Activated CD4-positive, alpha-beta T cell treated with anti-CD3 and anti-CD28 coated beads for 36 hours (primary cell): Measurements from ENCODE around the gene FKBP5. TPM values are rescaled to one million over a fixed set of nuclear protein-coding genes. Genes with fewer than 3 reads are reported as not detected.
"Not testable (repeated sequence)": the region's sequence is repeated elsewhere in the genome, so short reads cannot be mapped to it uniquely, and the experiment has no call there.

Experiments used
- ATAC-seq: fragments of 200-7000 bp; cut with Tn5 transposase; one replicate; pipeline ENCODE4 v1.10.0; 2021; ENCODE audit warnings: mild to moderate bottlenecking, moderate library complexity
- CTCF ChIA-PET: fragments of 350-600 bp; sonication (Branson Sonifier 250); formaldehyde crosslinking; loops from one replicate; lab custom pipeline; 2021; ENCODE audit warnings: antibody characterized with exemption; lab: Charles Lee
- POLR2A ChIA-PET: fragments of 350-600 bp; sonication (Branson Sonifier 250); formaldehyde crosslinking; loops from one replicate; lab custom pipeline; 2021; ENCODE audit warnings: antibody characterized with exemption, inconsistent platforms; lab: Charles Lee
- DNase-seq: peaks from one replicate; pipeline ENCODE4 v3.0.0-alpha.2; 2020
- H3K27ac Mint-ChIP-seq: one replicate; pipeline ENCODE4 v1.8.0; 2021; ENCODE audit warnings: mixed read lengths
- H3K27me3 Mint-ChIP-seq: one replicate; pipeline ENCODE4 v1.8.0; 2021; ENCODE audit warnings: mixed read lengths
- H3K36me3 Mint-ChIP-seq: one replicate; pipeline ENCODE4 v1.8.0; 2021; ENCODE audit warnings: low read depth, mixed read lengths
- H3K4me1 Mint-ChIP-seq: one replicate; pipeline ENCODE4 v1.8.0; 2021; ENCODE audit warnings: mixed read lengths
- H3K4me3 Mint-ChIP-seq: one replicate; pipeline ENCODE4 v1.8.0; 2021; ENCODE audit warnings: mild to moderate bottlenecking, moderate library complexity, mixed read lengths
- H3K9me3 Mint-ChIP-seq: one replicate; pipeline ENCODE4 v1.8.0; 2021; ENCODE audit warnings: low read depth, mixed read lengths
- intact Hi-C, 2 experiments: fragments of 100-400 bp; cut with DNase I in 1 of 2; cut with micrococcal nuclease in 1 of 2; formaldehyde crosslinking; loops; one replicate each; pipeline versions ENCODE4 v1.14.2 to v1.15.1; 2022 to 2024; cut with DNase I, micrococcal nuclease
- total RNA-seq, 2 experiments: library from RNA; stranded (reverse); gene quantifications; one replicate each; pipeline ENCODE4 v1.2.3, GENCODE V29; 2021

FKBP5 gene
- total RNA-seq, 2 experiments from 2014 or later: 140 to 141 TPM

- H3K4me3 Mint-ChIP-seq: no peak overlapping the region
- H3K36me3 Mint-ChIP-seq: peaks cover 37% of the 10 kb centered on the region
- POLR2A ChIA-PET: no interaction called here
- DNase-seq: no peak
- intact Hi-C loops: loop anchor here (5.0 kb wide), 3 partner anchors 64 to 129 kb away; no protein-coding TSS in a partner anchor
- H3K27me3 Mint-ChIP-seq: no peaks in the 10 kb centered on the region
- CTCF ChIA-PET: interaction anchor here (0.6 to 5.3 kb wide), 16 partner anchors 9 to 133 kb away, joined by 3 to 49 read pairs (median 4); partner anchors contain the start of gene ARMC12
- H3K9me3 Mint-ChIP-seq: no peaks in the 10 kb centered on the region
- H3K4me1 Mint-ChIP-seq: peaks cover 67% of the 10 kb centered on the region
- peak overlapping the region; percentile 80 for H3K27ac Mint-ChIP-seq
- ATAC-seq: no peak
These were observed 85.2 kb downstream of the FKBP5 start for GRCh38 chr6:35603326-35604202.

- H3K27me3 Mint-ChIP-seq: no peaks in the 10 kb centered on the region
- CTCF ChIA-PET: interaction anchor here (0.6 to 5.3 kb wide), 27 partner anchors 7 to 138 kb away, joined by 3 to 49 read pairs (median 4); partner anchors contain the start of gene ARMC12
- peak overlapping the region; percentile 80 for H3K27ac Mint-ChIP-seq
- peaks cover 71% of the 10 kb centered on the region for H3K4me1 Mint-ChIP-seq
- H3K36me3 Mint-ChIP-seq: peaks cover 35% of the 10 kb centered on the region
- peak overlapping the region; percentile 47 for H3K4me3 Mint-ChIP-seq
- ATAC-seq: no peak
- intact Hi-C loops: loop anchor here (5.0 kb wide), 3 partner anchors 65 to 130 kb away; no protein-coding TSS in a partner anchor
- H3K9me3 Mint-ChIP-seq: no peaks in the 10 kb centered on the region
- POLR2A ChIA-PET: interaction anchor here (0.9 to 1.9 kb wide), 5 partner anchors 15 to 131 kb away, joined by 3 to 7 read pairs (median 5); no protein-coding TSS in a partner anchor
- no peak for DNase-seq
These were observed 86.4 kb downstream of the FKBP5 start for GRCh38 chr6:35602133-35602946.

GRCh38 chr6:35601331-35602132 lies 87.2 kb downstream of the FKBP5 start:
- H3K9me3 Mint-ChIP-seq: no peaks in the 10 kb centered on the region
- ChIA-PET CTCF (interaction anchor here (0.6 to 5.3 kb wide), 22 partner anchors 9 to 281 kb away, joined by 3 to 49 read pairs (median 4); partner anchors contain the start of gene ARMC12), POLR2A (interaction anchor here (0.6 to 1.9 kb wide), 6 partner anchors 10 to 109 kb away, joined by 3 to 7 read pairs (median 4); no protein-coding TSS in a partner anchor)
- H3K36me3 Mint-ChIP-seq: peaks cover 40% of the 10 kb centered on the region
- DNase-seq (peak; percentile 68), ATAC-seq (peak; percentile 80)
- no peaks in the 10 kb centered on the region for H3K27me3 Mint-ChIP-seq
- peak overlapping the region; percentile 47 for H3K4me3 Mint-ChIP-seq
- peaks cover 76% of the 10 kb centered on the region for H3K4me1 Mint-ChIP-seq
- H3K27ac Mint-ChIP-seq: peak overlapping the region; percentile 80
- intact Hi-C loops: loop anchor here (1.0 to 5.0 kb wide), 4 partner anchors 10 to 131 kb away; no protein-coding TSS in a partner anchor

- H3K27me3 Mint-ChIP-seq: no peaks in the 10 kb centered on the region
- peaks cover 77% of the 10 kb centered on the region for H3K4me1 Mint-ChIP-seq
- H3K36me3 Mint-ChIP-seq: peaks cover 40% of the 10 kb centered on the region
- H3K4me3 Mint-ChIP-seq: peak overlapping the region; percentile 10
- ATAC-seq (no peak), DNase-seq (no peak)
- POLR2A ChIA-PET: interaction anchor here (0.6 to 1.9 kb wide), 5 partner anchors 8 to 243 kb away, joined by 3 to 10 read pairs (median 4); no protein-coding TSS in a partner anchor
- peak overlapping the region; percentile 70 for H3K27ac Mint-ChIP-seq
- intact Hi-C loops: loop anchor here (1.0 to 5.0 kb wide), 4 partner anchors 11 to 132 kb away; no protein-coding TSS in a partner anchor
- H3K9me3 Mint-ChIP-seq: no peaks in the 10 kb centered on the region
- CTCF ChIA-PET: interaction anchor here (0.8 to 5.3 kb wide), 11 partner anchors 10 to 138 kb away, joined by 3 to 49 read pairs (median 7); partner anchors contain the start of gene ARMC12
These were observed 88.0 kb downstream of the FKBP5 start for GRCh38 chr6:35600659-35601125.

GRCh38 chr6:35599761-35600658 lies 88.7 kb downstream of the FKBP5 start:
- ChIA-PET CTCF (interaction anchor here (0.8 to 5.3 kb wide), 11 partner anchors 9 to 139 kb away, joined by 3 to 49 read pairs (median 7); partner anchors contain the start of gene ARMC12), POLR2A (interaction anchor here (0.6 to 1.9 kb wide), 6 partner anchors 9 to 292 kb away, joined by 3 to 10 read pairs (median 4); no protein-coding TSS in a partner anchor)
- ATAC-seq: peak; percentile 64
- intact Hi-C loops: loop anchor here (5.0 kb wide), 3 partner anchors 67 to 132 kb away; no protein-coding TSS in a partner anchor
- H3K27me3 Mint-ChIP-seq: no peaks in the 10 kb centered on the region
- H3K27ac Mint-ChIP-seq: peak overlapping the region; percentile 82
- H3K4me3 Mint-ChIP-seq: peak overlapping the region; percentile 19
- H3K4me1 Mint-ChIP-seq: peaks cover 79% of the 10 kb centered on the region
- peak; percentile 34 for DNase-seq
- peaks cover 42% of the 10 kb centered on the region for H3K36me3 Mint-ChIP-seq
- H3K9me3 Mint-ChIP-seq: no peaks in the 10 kb centered on the region

- Mint-ChIP-seq H3K36me3 (peaks cover 44% of the 10 kb centered on the region), H3K4me1 (peaks cover 84% of the 10 kb centered on the region)
- POLR2A ChIA-PET, DNase-seq, H3K27ac Mint-ChIP-seq, H3K9me3 Mint-ChIP-seq, intact Hi-C loops, H3K27me3 Mint-ChIP-seq, ATAC-seq, H3K4me3 Mint-ChIP-seq: not testable (repeated sequence)
- CTCF ChIA-PET: interaction anchor here (1.6 to 5.3 kb wide), 5 partner anchors 14 to 138 kb away, joined by 5 to 49 read pairs (median 6); partner anchors contain the start of gene ARMC12
These were observed 90.1 kb downstream of the FKBP5 start for GRCh38 chr6:35598621-35599020.

GRCh38 chr6:35596448-35597442 lies 92.0 kb downstream of the FKBP5 start:
- no peak for ATAC-seq
- peaks cover 85% of the 10 kb centered on the region for H3K4me1 Mint-ChIP-seq
- peaks cover 56% of the 10 kb centered on the region for H3K36me3 Mint-ChIP-seq
- H3K9me3 Mint-ChIP-seq: no peaks in the 10 kb centered on the region
- H3K27ac Mint-ChIP-seq: peak overlapping the region; percentile 60
- no peak for DNase-seq
- POLR2A ChIA-PET: no interaction called here
- intact Hi-C loops: loop anchor here in 1 of 2 experiments (2.0 kb wide), 1 partner anchor 16 kb away; no protein-coding TSS in a partner anchor
- no peak overlapping the region for H3K4me3 Mint-ChIP-seq
- CTCF ChIA-PET: interaction anchor here (1.5 to 2.8 kb wide), 5 partner anchors 12 to 139 kb away, joined by 5 to 10 read pairs (median 8); no protein-coding TSS in a partner anchor
- H3K27me3 Mint-ChIP-seq: no peaks in the 10 kb centered on the region

GRCh38 chr6:35594503-35595186 lies 94.1 kb downstream of the FKBP5 start:
- no peaks in the 10 kb centered on the region for H3K9me3 Mint-ChIP-seq
- H3K27ac Mint-ChIP-seq: peak overlapping the region; percentile 67
- POLR2A ChIA-PET: no interaction called here
- H3K27me3 Mint-ChIP-seq: no peaks in the 10 kb centered on the region
- no peak overlapping the region for H3K4me3 Mint-ChIP-seq
- ATAC-seq: no peak
- H3K36me3 Mint-ChIP-seq: peaks cover 69% of the 10 kb centered on the region
- intact Hi-C loops: no loop called here
- H3K4me1 Mint-ChIP-seq: peaks cover 84% of the 10 kb centered on the region
- CTCF ChIA-PET: interaction anchor here (0.7 to 2.4 kb wide), 12 partner anchors 9 to 144 kb away, joined by 3 to 14 read pairs (median 4); partner anchors contain the start of gene ARMC12
- no peak for DNase-seq
